CD14-positive monocyte (primary cell): ENCODE data around the gene GSE1. TPM values are rescaled to one million over a fixed set of nuclear protein-coding genes. Genes with fewer than 3 reads are reported as not detected.

Experiments
- DNase-seq, 3 donors: peaks; one replicate each; pipeline ENCODE4 v3.0.0-alpha.2; 2011 to 2022
- H2AFZ ChIP-seq: 2 replicates; pipeline ENCODE4 v1.6.0; 2012; ENCODE audit warnings: mild to moderate bottlenecking, low read depth, low read length, inconsistent platforms; ENCODE audit not compliant: insufficient read depth, poor library complexity, severe bottlenecking
- H3K27ac ChIP-seq, 2 donors: 1 replicate in 1 of 2; 2 replicates in 1 of 2; pipeline ENCODE4 v1.5.1; 2012 to 2013; ENCODE audit warnings: low read length in 2 of 2, control low read depth in 1 of 2, inconsistent platforms in 1 of 2, low read depth in 1 of 2, mild to moderate bottlenecking in 1 of 2
- H3K27me3 ChIP-seq, 2 donors: one replicate each; pipeline versions ENCODE4 v1.6.0 to v1.6.1; 2011 to 2013; ENCODE audit warnings: low read length in 2 of 2; ENCODE audit not compliant: control insufficient read depth in 2 of 2, insufficient read depth in 2 of 2
- H3K36me3 ChIP-seq, 2 donors: replicated peaks in 1 of 2; 1 replicate in 1 of 2; 2 replicates in 1 of 2; pipeline versions ENCODE4 v1.5.1 to v1.6.1; 2012 to 2013; ENCODE audit warnings: low read length in 2 of 2, control low read depth in 1 of 2, inconsistent platforms in 1 of 2, mild to moderate bottlenecking in 1 of 2; ENCODE audit not compliant: insufficient read depth in 2 of 2, control insufficient read depth in 1 of 2
- H3K4me1 ChIP-seq, 2 donors: 1 replicate in 1 of 2; 2 replicates in 1 of 2; pipeline versions ENCODE4 v1.5.1 to v1.6.1; 2012 to 2013; ENCODE audit warnings: low read length in 2 of 2, control low read depth in 1 of 2, inconsistent platforms in 1 of 2, mild to moderate bottlenecking in 1 of 2, moderate library complexity in 1 of 2; ENCODE audit not compliant: insufficient read depth in 2 of 2, control insufficient read depth in 1 of 2
- H3K4me2 ChIP-seq: replicated peaks from 2 replicates; pipeline ENCODE3; 2012; ENCODE audit warnings: low read length, moderate library complexity, mild to moderate bottlenecking; ENCODE audit not compliant: poor library complexity, severe bottlenecking; ENCODE audit errors: extremely low read depth
- H3K4me3 ChIP-seq, 3 experiments: fragments of 200-600 bp in 1 of 3; sonication (generic) in 1 of 3; replicated peaks in 1 of 3; 1 replicate in 2 of 3; 2 replicates in 1 of 3; pipeline ENCODE4 v1.5.1; 2011 to 2013; ENCODE audit warnings: low read length in 3 of 3, mild to moderate bottlenecking in 3 of 3, control low read depth in 2 of 3, low read depth in 2 of 3, inconsistent platforms in 1 of 3, moderate library complexity in 1 of 3
- H3K79me2 ChIP-seq: 2 replicates; pipeline ENCODE4 v1.6.0; 2012; ENCODE audit warnings: mild to moderate bottlenecking, control low read depth, inconsistent platforms, low read length, moderate library complexity; ENCODE audit not compliant: insufficient read depth
- H3K9ac ChIP-seq: 2 replicates; pipeline ENCODE4 v1.6.0; 2017; ENCODE audit warnings: low read length, mild to moderate bottlenecking; ENCODE audit not compliant: insufficient read depth, poor library complexity, severe bottlenecking
- H3K9me3 ChIP-seq, 2 donors: replicated peaks in 1 of 2; 1 replicate in 1 of 2; 2 replicates in 1 of 2; pipeline versions ENCODE4 v1.5.1 to v1.6.1; 2012 to 2013; ENCODE audit warnings: low read length in 2 of 2, control low read depth in 1 of 2; ENCODE audit not compliant: control insufficient read depth in 1 of 2, insufficient read depth in 1 of 2
- H4K20me1 ChIP-seq: 2 replicates; pipeline ENCODE4 v1.6.0; 2012; ENCODE audit warnings: mild to moderate bottlenecking, low read length, control low read depth, moderate library complexity; ENCODE audit not compliant: insufficient read depth
- H3K27ac Mint-ChIP-seq, 7 donors: one replicate each; pipeline ENCODE4 v1.8.0; 2020; ENCODE audit warnings: mild to moderate bottlenecking in 7 of 7, mixed read lengths in 7 of 7, moderate library complexity in 6 of 7, inconsistent platforms in 2 of 7
- H3K27me3 Mint-ChIP-seq, 3 donors: one replicate each; pipeline ENCODE4 v1.8.0; 2021 to 2022; ENCODE audit warnings: low read depth in 3 of 3, mild to moderate bottlenecking in 3 of 3, mixed read lengths in 3 of 3, moderate library complexity in 3 of 3, inconsistent platforms in 1 of 3
- H3K36me3 Mint-ChIP-seq, 2 donors: one replicate each; pipeline ENCODE4 v1.8.0; 2020; ENCODE audit warnings: mixed read lengths in 2 of 2, inconsistent platforms in 1 of 2, mild to moderate bottlenecking in 1 of 2
- H3K4me1 Mint-ChIP-seq: one replicate; pipeline ENCODE4 v1.8.0; 2020; ENCODE audit warnings: mild to moderate bottlenecking, mixed read lengths
- H3K4me3 Mint-ChIP-seq, 2 donors: one replicate each; pipeline ENCODE4 v1.8.0; 2020; ENCODE audit warnings: mild to moderate bottlenecking in 2 of 2, mixed read lengths in 2 of 2, moderate library complexity in 1 of 2
- H3K9me3 Mint-ChIP-seq, 7 donors: one replicate each; pipeline ENCODE4 v1.8.0; 2020 to 2022; ENCODE audit warnings: mixed read lengths in 7 of 7, mild to moderate bottlenecking in 6 of 7, moderate library complexity in 6 of 7, inconsistent platforms in 2 of 7
- WGBS: methylation state at CpG from one replicate; pipeline ENCODE4 v1.1.5; 2013; ENCODE audit warnings: missing lambda C conversion rate; ENCODE audit not compliant: insufficient coverage; 5-methylcytosine and 5-hydroxymethylcytosine counted together
- intact Hi-C, 2 donors: fragments of 100-400 bp; cut with micrococcal nuclease; formaldehyde crosslinking; loops; one replicate each; pipeline versions ENCODE4 v1.15.0 to v1.15.1; 2023
- polyA plus RNA-seq, 3 donors: library from polyadenylated mRNA; depleted of rRNA in 1 of 3; unstranded in 2 of 3; stranded (reverse) in 1 of 3; fragments of 300-500 nt in 2 of 3; fragments of >200 nt in 1 of 3; fragmentation: Illumina TruSeq in 2 of 3; gene quantifications; 1 replicate in 2 of 3; 2 replicates in 1 of 3; pipeline ENCODE4 v1.2.3, GENCODE V29; 2012 to 2021
- TF ChIP-seq, protein P1 (sequence below): fragments of 200-600 bp; IDR thresholded peaks from one replicate; pipeline ENCODE4 v1.8.0; 2022; ENCODE audit warnings: antibody characterized with exemption, mild to moderate bottlenecking

The GSE1 gene
- polyA plus RNA-seq, 3 donors = 0.67 to 38.9 (median 0.86) TPM

- H3K9me3 Mint-ChIP-seq = no peaks in the 10 kb centered on the region
- Histone ChIP-seq H3K27ac (no peak overlapping the region), H3K9me3 (no peaks in the 10 kb centered on the region), H3K27me3 (no peaks in the 10 kb centered on the region), H3K36me3 (peaks cover 5 to 19% of the 10 kb centered on the region in 2 donors), H3K4me1 (peaks cover 4 to 16% of the 10 kb centered on the region in 2 donors), H3K79me2 (peaks cover 99% of the 10 kb centered on the region), H3K4me3 (no peak overlapping the region), H3K4me2 (no peak overlapping the region), H4K20me1 (peaks cover 100% of the 10 kb centered on the region), H2AFZ (no peak overlapping the region), H3K9ac (no peak overlapping the region)
- TF ChIP-seq, protein P1, sequence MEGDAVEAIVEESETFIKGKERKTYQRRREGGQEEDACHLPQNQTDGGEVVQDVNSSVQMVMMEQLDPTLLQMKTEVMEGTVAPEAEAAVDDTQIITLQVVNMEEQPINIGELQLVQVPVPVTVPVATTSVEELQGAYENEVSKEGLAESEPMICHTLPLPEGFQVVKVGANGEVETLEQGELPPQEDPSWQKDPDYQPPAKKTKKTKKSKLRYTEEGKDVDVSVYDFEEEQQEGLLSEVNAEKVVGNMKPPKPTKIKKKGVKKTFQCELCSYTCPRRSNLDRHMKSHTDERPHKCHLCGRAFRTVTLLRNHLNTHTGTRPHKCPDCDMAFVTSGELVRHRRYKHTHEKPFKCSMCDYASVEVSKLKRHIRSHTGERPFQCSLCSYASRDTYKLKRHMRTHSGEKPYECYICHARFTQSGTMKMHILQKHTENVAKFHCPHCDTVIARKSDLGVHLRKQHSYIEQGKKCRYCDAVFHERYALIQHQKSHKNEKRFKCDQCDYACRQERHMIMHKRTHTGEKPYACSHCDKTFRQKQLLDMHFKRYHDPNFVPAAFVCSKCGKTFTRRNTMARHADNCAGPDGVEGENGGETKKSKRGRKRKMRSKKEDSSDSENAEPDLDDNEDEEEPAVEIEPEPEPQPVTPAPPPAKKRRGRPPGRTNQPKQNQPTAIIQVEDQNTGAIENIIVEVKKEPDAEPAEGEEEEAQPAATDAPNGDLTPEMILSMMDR = no peak
- peaks cover 16 to 54% of the 10 kb centered on the region in 2 donors for H3K36me3 Mint-ChIP-seq
- no peak overlapping the region for H3K4me3 Mint-ChIP-seq
- DNase-seq = no peak
- H3K4me1 Mint-ChIP-seq = peaks cover 45% of the 10 kb centered on the region
- intact Hi-C loops = no loop called here
- H3K27ac Mint-ChIP-seq = no peak overlapping the region
- WGBS = 100% methylated on average over 7 of the region's 7 CpGs
- H3K27me3 Mint-ChIP-seq = peaks cover 0 to 1% (median 0%) of the 10 kb centered on the region in 3 donors
Observed at GRCh38 chr16:85580684-85581083, 32.4 kb upstream of the GSE1 start.

GRCh38 chr16:85582229-85582991, 30.7 kb upstream of the GSE1 start:
- Histone ChIP-seq H3K9me3 (no peaks in the 10 kb centered on the region), H4K20me1 (peaks cover 100% of the 10 kb centered on the region), H3K79me2 (peaks cover 98% of the 10 kb centered on the region), H3K4me1 (peaks cover 0 to 12% of the 10 kb centered on the region in 2 donors), H3K4me2 (no peak overlapping the region), H3K4me3 (no peak overlapping the region), H3K36me3 (peaks cover 5 to 29% of the 10 kb centered on the region in 2 donors), H3K27ac (no peak overlapping the region), H2AFZ (no peak overlapping the region), H3K9ac (no peak overlapping the region), H3K27me3 (no peaks in the 10 kb centered on the region)
- 94% methylated on average over 28 of the region's 29 CpGs for WGBS
- Mint-ChIP-seq H3K4me1 (peaks cover 34% of the 10 kb centered on the region), H3K36me3 (peaks cover 20 to 56% of the 10 kb centered on the region in 2 donors), H3K9me3 (no peaks in the 10 kb centered on the region), H3K4me3 (no peak overlapping the region), H3K27ac (peak overlapping the region in 3 of 7 donors; percentile 5 to 85 (median 31)), H3K27me3 (peaks cover 0 to 1% (median 0%) of the 10 kb centered on the region in 3 donors)
- intact Hi-C loops = no loop called here
- TF ChIP-seq, protein P1 = no peak
- DNase-seq = no peak
